HepG2 (cell line): Measurements from ENCODE around the gene YJEFN3. TPM values are rescaled to one million over a fixed set of nuclear protein-coding genes. Genes with fewer than 3 reads are reported as not detected.
A peak's percentile ranks its signal among the peaks of the same experiment; 100 is the strongest.

Experiments
- AGO1 ChIP-seq: fragments of 200-400 bp; formaldehyde crosslinking; IDR thresholded peaks from 2 replicates; pipeline ENCODE4 v1.6.1; 2017; ENCODE audit warnings: mild to moderate bottlenecking, low read depth, low read length, moderate library complexity; ENCODE audit not compliant: poor library complexity, severe bottlenecking
- AKAP8 ChIP-seq: sonication (generic); formaldehyde crosslinking; IDR thresholded peaks from 2 replicates; pipeline ENCODE4 v1.5.1; 2020; ENCODE audit warnings: mild to moderate bottlenecking, missing genetic modification reagents
- ARNT2 ChIP-seq: sonication (generic); formaldehyde crosslinking; IDR thresholded peaks from 2 replicates; pipeline ENCODE4 v1.8.0; 2022; ENCODE audit warnings: mild to moderate bottlenecking, low read depth, missing genetic modification reagents, moderate library complexity
- ASH2L ChIP-seq: fragments of 300-600, 200-600 bp; sonication (generic); IDR thresholded peaks from 2 replicates; pipeline ENCODE4 v1.7.0; 2017; ENCODE audit warnings: low read depth, mild to moderate bottlenecking, moderate library complexity, mixed read lengths, low read length; ENCODE audit not compliant: insufficient read length
- HMGXB4 ChIP-seq, 2 experiments: sonication (generic) in 1 of 2; formaldehyde crosslinking in 1 of 2; IDR thresholded peaks; 2 replicates each; pipeline versions ENCODE4 v1.4.0 to v1.6.1; 2018 to 2020; ENCODE audit warnings: missing genetic modification reagents in 2 of 2, borderline replicate concordance in 1 of 2, low read depth in 1 of 2, mild to moderate bottlenecking in 1 of 2, missing biosample characterization in 1 of 2
- SOX5 ChIP-seq: IDR thresholded peaks from 2 replicates; pipeline ENCODE4 v1.6.1; 2016; ENCODE audit warnings: borderline replicate concordance
- SSRP1 ChIP-seq: IDR thresholded peaks from 2 replicates; pipeline ENCODE4 v1.6.1; 2016; ENCODE audit warnings: control low read depth
- TBL1XR1 ChIP-seq: fragments of 150-350 bp; IDR thresholded peaks from 2 replicates; pipeline ENCODE4 v1.6.1; 2014; ENCODE audit warnings: borderline replicate concordance, low read length; ENCODE audit not compliant: partially characterized antibody
- ZNF326 ChIP-seq: sonication (generic); formaldehyde crosslinking; IDR thresholded peaks from 2 replicates; pipeline ENCODE4 v1.4.0; 2020; ENCODE audit warnings: missing genetic modification reagents, borderline replicate concordance
- ZNF577 ChIP-seq: sonication (generic); formaldehyde crosslinking; IDR thresholded peaks from 2 replicates; pipeline ENCODE4 v1.4.0; 2020; ENCODE audit warnings: mild to moderate bottlenecking, low read depth, missing genetic modification reagents, borderline replicate concordance
- ZNF768 ChIP-seq: sonication (generic); formaldehyde crosslinking; IDR thresholded peaks from 2 replicates; pipeline ENCODE4 v1.4.0; 2020; ENCODE audit warnings: missing genetic modification reagents
- ZNF883 ChIP-seq: sonication (generic); formaldehyde crosslinking; IDR thresholded peaks from 2 replicates; pipeline ENCODE4 v1.5.1; 2020; ENCODE audit warnings: mild to moderate bottlenecking, missing genetic modification reagents; ENCODE audit errors: not compliant biosample characterization
- polyA plus RNA-seq, 8 experiments: library from polyadenylated mRNA; depleted of rRNA in 3 of 8; stranded (reverse) in 7 of 8; unstranded in 1 of 8; fragments of >200 nt; fragmentation: Illumina TruSeq in 4 of 8; extraction: Trizol in 4 of 8; gene quantifications; 2 replicates each; pipeline versions ENCODE4 v1.2.1 to v1.2.3, GENCODE V29; 2011 to 2016; ENCODE audit warnings: low read depth in 4 of 8, missing spikeins in 1 of 8, mixed read lengths in 1 of 8; ENCODE audit not compliant: insufficient read depth in 1 of 8
- total RNA-seq, 5 experiments: library from RNA; depleted of rRNA; stranded (reverse); fragments of >200 nt; fragmentation: Illumina TruSeq; extraction: Trizol; gene quantifications; 2 replicates each; pipeline ENCODE4 v1.2.3, GENCODE V29; 2016; ENCODE audit warnings: low read depth in 1 of 5
- TF ChIP-seq, protein P1 (sequence below): sonication (generic); formaldehyde crosslinking; IDR thresholded peaks from 2 replicates; pipeline ENCODE4 v1.8.1; 2022; ENCODE audit warnings: mild to moderate bottlenecking, missing genetic modification reagents
- TF ChIP-seq, protein P2 (sequence below): sonication (generic); formaldehyde crosslinking; IDR thresholded peaks from 2 replicates; pipeline ENCODE4 v1.4.0; 2020; ENCODE audit warnings: missing genetic modification reagents
- TF ChIP-seq, protein P3 (sequence below): sonication (generic); formaldehyde crosslinking; IDR thresholded peaks from 2 replicates; pipeline ENCODE4; 2020; ENCODE audit warnings: missing genetic modification reagents, mild to moderate bottlenecking, borderline replicate concordance

YJEFN3 gene
- total and polyA plus RNA-seq, 2 of the 13 experiments (the other 11 are each of a cell fraction or from before 2014, with no cell fraction given), result 0.89 to 4.0 TPM

DNA sequence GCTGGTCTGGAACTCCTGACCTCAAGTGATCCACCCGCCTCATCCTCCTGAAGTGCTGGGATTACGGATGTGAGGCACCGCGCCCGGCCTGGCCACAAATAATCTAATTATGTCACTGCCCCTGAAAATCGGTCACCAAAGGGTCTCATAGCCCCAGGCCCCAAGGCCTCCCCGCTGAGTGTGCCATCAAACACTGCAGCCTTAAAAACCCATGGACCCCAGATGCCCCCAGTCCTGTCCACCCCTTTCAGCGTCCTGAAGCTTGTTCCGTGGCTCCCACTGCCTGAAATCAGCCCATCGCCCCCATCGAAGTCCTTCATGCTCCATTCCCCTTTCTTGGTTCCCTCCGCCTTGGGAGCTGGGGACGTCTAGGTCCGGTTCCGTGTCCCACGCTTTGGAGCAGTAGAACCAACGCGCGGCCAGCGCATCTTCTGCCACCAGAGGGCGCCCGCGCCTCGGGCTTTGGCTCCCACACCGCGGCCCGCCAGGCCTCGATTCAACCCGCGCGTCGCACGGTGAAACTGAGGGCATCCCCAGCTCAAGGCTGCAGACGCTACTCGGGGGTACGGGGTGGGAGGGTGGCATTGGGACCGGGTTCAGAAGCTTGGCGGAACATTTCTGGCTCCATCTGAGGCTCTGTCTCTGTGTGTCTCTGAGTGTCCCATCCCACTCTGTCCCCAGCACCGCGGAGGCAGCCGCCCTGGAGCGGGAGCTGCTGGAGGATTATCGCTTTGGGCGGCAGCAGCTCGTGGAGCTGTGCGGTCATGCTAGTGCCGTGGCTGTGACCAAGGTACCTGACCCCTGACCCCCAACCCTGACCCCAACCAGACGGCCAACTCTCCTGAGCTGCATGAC is 3.5 kb downstream of the YJEFN3 start (continued):
- TF ChIP-seq, protein P1, sequence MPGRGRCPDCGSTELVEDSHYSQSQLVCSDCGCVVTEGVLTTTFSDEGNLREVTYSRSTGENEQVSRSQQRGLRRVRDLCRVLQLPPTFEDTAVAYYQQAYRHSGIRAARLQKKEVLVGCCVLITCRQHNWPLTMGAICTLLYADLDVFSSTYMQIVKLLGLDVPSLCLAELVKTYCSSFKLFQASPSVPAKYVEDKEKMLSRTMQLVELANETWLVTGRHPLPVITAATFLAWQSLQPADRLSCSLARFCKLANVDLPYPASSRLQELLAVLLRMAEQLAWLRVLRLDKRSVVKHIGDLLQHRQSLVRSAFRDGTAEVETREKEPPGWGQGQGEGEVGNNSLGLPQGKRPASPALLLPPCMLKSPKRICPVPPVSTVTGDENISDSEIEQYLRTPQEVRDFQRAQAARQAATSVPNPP, result no peak
- TF ChIP-seq, protein P2, sequence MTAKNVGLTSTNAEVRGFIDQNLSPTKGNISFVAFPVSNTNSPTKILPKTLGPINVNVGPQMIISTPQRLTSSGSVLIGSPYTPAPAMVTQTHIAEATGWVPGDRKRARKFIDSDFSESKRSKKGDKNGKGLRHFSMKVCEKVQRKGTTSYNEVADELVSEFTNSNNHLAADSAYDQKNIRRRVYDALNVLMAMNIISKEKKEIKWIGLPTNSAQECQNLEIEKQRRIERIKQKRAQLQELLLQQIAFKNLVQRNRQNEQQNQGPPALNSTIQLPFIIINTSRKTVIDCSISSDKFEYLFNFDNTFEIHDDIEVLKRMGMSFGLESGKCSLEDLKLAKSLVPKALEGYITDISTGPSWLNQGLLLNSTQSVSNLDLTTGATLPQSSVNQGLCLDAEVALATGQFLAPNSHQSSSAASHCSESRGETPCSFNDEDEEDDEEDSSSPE (CRISPR knock-in tag), result peak; percentile 44; the same call in 1 of the 2 replicates
- TF ChIP-seq ARNT2 (CRISPR knock-in tag) (no peak), SOX5 (CRISPR knock-in tag) (no peak), TBL1XR1 (no peak), ZNF768 (CRISPR knock-in tag) (peak; percentile 67; the same call in 1 of the 2 replicates), AGO1 (peak; percentile 88), AKAP8 (peak; percentile 65; the same call in 1 of the 2 replicates), HMGXB4 (CRISPR knock-in tag; IDR thresholded peaks at IDR 0.05; ENCODE audit: borderline replicate concordance in 1 of 2, low read depth in 1 of 2) (peak; percentile 34 to 69; a peak in 1 of 4 replicates), ZNF883 (CRISPR knock-in tag) (peak; percentile 25), SSRP1 (CRISPR knock-in tag) (peak; percentile 35; the same call in 1 of the 2 replicates), ZNF326 (CRISPR knock-in tag) (0 out of 2 replicates have a peak, but pooled peaks have one; percentile 63), ASH2L (no peak), ZNF577 (CRISPR knock-in tag) (no peak)
- TF ChIP-seq, protein P3, sequence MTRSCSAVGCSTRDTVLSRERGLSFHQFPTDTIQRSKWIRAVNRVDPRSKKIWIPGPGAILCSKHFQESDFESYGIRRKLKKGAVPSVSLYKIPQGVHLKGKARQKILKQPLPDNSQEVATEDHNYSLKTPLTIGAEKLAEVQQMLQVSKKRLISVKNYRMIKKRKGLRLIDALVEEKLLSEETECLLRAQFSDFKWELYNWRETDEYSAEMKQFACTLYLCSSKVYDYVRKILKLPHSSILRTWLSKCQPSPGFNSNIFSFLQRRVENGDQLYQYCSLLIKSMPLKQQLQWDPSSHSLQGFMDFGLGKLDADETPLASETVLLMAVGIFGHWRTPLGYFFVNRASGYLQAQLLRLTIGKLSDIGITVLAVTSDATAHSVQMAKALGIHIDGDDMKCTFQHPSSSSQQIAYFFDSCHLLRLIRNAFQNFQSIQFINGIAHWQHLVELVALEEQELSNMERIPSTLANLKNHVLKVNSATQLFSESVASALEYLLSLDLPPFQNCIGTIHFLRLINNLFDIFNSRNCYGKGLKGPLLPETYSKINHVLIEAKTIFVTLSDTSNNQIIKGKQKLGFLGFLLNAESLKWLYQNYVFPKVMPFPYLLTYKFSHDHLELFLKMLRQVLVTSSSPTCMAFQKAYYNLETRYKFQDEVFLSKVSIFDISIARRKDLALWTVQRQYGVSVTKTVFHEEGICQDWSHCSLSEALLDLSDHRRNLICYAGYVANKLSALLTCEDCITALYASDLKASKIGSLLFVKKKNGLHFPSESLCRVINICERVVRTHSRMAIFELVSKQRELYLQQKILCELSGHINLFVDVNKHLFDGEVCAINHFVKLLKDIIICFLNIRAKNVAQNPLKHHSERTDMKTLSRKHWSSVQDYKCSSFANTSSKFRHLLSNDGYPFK, result no peak
